RCC 7860 (cell line): ENCODE data around the gene PRKAG1.

Source experiments
- DNase-seq: peaks from one replicate; pipeline ENCODE4 v3.0.0-alpha.2; 2015; ENCODE audit warnings: low spot score
- FAIRE-seq: peaks from 2 replicates; lab custom pipeline; 2012; peaks lifted over from hg19 to GRCh38; lab: Jason Lieb, UNC

The PRKAG1 gene

GRCh38 chr12:48986720-48987291 lies 31.8 kb downstream of the PRKAG1 start:
- FAIRE-seq (no peak), DNase-seq (no peak)

GRCh38 chr12:48985901-48986300 lies 32.7 kb downstream of the PRKAG1 start:
- FAIRE-seq (no peak), DNase-seq (no peak)

- DNase-seq (no peak), FAIRE-seq (no peak)
These were observed 33.1 kb downstream of the PRKAG1 start for GRCh38 chr12:48985475-48985897.

DNA sequence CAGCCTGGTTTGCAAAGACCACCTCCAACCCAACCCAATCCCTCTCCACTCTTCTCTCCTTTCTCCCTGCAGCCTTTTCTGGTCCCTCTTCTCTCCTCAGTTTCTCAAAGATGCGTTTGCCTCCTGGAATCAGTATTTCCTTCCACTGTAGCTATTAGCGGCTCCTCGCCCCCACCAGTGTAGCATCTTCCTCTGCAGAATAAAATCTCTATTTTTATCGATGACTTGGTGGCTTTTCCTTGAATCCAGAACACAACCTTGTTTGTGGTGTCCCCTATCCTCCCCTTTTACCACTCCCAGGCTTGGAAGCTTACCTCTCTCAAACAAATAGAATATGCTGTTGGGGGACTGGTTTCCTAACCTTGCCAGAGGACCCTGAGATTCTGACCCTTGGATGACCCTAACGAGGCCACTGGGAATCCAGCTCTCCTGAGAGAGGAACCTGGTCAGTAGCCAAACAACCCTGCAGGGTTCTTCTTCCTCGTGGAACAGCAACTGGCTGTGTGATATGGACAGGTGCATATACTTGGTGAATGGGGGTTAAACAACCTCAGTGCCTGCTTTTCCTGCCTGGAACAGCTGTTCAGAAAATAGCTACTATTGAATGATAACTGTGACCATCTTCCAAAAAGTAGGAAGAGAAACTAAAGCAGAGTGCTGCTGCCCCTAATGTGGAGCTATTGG lies 36.0 kb downstream of the PRKAG1 start:
- DNase-seq (no peak), FAIRE-seq (no peak)

DNA sequence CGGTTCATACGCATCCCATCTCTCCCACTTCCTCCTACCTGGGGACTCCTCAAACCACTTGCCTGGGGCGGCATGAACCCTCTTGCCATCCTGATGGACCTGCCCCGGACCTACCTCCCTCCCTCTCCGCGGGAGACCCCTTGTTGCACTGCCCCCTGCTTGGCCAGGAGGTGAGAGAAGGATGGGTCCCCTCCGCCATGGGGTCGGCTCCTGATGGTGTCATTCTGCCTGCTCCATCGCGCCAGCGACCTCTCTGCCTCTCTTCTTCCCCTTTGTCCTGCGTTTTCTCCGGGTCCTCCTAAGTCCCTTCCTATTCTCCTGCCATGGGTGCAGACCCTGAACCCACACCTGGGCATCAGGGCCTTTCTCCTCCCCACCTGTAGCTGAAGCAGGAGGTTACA lies 36.8 kb downstream of the PRKAG1 start:
- no peak for FAIRE-seq
- no peak for DNase-seq

- FAIRE-seq (no peak), DNase-seq (no peak)
These were observed 37.4 kb downstream of the PRKAG1 start for GRCh38 chr12:48980953-48981756.

DNA sequence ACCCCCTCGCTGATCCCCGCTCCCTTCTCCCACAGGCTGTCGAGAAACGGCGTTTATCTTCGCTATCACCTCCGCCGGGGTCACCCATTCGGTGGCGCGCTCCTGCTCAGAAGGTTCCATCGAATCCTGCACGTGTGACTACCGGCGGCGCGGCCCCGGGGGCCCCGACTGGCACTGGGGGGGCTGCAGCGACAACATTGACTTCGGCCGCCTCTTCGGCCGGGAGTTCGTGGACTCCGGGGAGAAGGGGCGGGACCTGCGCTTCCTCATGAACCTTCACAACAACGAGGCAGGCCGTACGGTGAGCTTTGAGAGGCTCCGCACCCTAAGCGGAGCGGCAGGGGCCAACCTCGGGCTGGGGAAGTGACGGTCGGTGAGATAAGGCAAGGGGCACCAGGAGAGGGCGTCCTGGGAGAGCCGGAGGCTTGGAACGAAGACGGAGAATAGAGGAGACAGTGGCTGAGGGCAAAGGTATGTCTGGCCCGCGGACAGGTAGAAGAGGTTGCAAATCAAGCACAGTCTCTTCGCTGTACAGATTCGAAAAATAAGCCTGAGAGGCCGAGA lies 38.1 kb downstream of the PRKAG1 start:
- no peak for DNase-seq
- FAIRE-seq: no peak

DNA sequence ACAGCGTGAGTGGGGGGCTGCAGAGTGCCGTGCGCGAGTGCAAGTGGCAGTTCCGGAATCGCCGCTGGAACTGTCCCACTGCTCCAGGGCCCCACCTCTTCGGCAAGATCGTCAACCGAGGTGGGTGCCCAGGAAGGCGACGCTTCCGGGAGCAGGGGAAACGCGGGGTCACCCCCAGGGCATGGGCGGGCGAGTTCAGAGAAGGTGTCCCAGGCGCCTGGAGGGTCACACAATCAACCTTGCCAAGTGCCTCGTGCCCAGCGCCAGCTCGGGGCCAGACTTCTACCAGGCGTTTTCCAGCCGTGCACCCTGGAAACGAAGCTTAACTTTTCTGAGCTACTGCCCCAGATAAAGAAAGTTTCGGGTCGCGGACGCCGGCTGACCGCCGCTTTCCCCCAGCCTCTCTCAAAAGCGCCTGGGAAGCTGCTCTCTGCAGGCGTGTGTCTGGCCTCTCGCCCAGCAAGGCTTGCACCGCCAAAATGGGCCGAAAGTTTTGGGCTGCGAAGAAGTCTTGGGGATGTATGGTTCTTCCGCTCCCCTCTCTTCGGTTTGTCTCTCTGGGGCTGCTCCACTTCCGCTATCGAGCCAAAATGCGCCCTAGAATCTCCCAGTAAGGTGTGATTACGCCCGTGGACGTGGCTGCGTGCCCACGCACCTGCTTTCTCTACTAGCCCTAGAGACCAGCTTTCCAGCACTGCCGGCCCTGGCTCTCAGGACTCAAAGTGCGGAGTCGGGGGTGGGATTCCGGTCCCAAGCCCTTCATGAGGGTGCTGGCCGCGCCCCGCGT lies 38.8 kb downstream of the PRKAG1 start:
- FAIRE-seq (no peak), DNase-seq (no peak)

- FAIRE-seq (no peak), DNase-seq (no peak)
These were observed 39.6 kb downstream of the PRKAG1 start for GRCh38 chr12:48978741-48979601.

DNA sequence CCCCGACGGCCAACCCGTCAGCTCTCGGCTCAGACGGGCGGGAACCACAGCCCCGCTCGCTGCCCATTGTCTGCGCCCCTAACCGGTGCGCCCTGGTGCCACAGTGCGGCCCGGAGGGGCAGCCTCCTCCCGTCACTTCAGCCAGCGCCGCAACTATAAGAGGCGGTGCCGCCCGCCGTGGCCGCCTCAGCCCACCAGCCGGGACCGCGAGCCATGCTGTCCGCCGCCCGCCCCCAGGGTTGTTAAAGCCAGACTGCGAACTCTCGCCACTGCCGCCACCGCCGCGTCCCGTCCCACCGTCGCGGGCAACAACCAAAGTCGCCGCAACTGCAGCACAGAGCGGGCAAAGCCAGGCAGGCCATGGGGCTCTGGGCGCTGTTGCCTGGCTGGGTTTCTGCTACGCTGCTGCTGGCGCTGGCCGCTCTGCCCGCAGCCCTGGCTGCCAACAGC lies 40.3 kb downstream of the PRKAG1 start, which contains the start of gene WNT1:
Gene WNT1 (plus strand): TSS at position 32 of the 450 bp plus-strand sequence. CDS start 329 bp downstream, at position 361.
- DNase-seq (no peak), FAIRE-seq (no peak)

- DNase-seq (peak; percentile 61), FAIRE-seq (no peak)
These were observed 41.0 kb downstream of the PRKAG1 start for GRCh38 chr12:48977290-48978281.

GRCh38 chr12:48973941-48974673 lies 44.5 kb downstream of the PRKAG1 start:
- DNase-seq (no peak), FAIRE-seq (no peak)

GRCh38 chr12:48973531-48973930 lies 45.0 kb downstream of the PRKAG1 start:
- FAIRE-seq: no peak
- DNase-seq: no peak

- DNase-seq (no peak), FAIRE-seq (no peak)
These were observed 45.6 kb downstream of the PRKAG1 start for GRCh38 chr12:48972952-48973483.

GRCh38 chr12:48972213-48972951 lies 46.2 kb downstream of the PRKAG1 start:
- peak; percentile 54 for DNase-seq

DNA sequence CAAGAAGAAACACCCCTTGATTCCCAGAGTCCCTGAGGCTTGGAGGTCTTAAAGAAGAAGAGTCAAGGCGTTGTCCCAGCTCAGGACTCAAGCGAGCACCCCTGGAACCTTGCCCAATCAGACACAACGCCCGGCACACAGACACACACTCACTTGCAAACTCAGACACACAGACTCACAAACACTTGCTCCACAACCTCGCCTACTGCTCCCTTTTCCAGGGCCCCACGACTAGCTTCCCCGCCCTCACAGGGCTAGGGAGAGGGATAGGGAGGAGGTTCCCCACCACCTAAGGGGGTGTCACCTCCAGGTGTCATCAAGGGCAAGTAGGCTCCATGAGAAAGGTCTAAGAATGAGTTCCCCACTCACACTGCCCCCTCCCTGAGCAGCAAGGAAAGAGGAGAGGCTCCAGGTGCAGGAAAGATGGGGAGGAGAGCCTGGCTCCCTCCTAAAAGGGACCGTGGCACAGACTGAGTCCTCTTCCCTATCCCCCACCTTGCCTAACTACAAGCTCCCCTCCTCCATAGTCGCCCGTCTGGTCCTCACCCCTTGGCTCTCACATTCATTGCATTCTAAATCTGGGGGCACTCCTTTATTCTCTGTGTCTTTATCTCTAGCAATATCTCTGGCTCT lies 47.8 kb downstream of the PRKAG1 start:
- DNase-seq: no peak
- no peak for FAIRE-seq

More at GRCh38 chr12:48972213-48972951, 46.2 kb downstream of the PRKAG1 start:
- no peak for FAIRE-seq
